Activated CD8-positive, alpha-beta T cell treated with anti-CD3 and anti-CD28 coated beads for 36 hours (primary cell): ENCODE measurements around the gene TCF7L1. TPM values are rescaled to one million over a fixed set of nuclear protein-coding genes. Genes with fewer than 3 reads are reported as not detected.

ENCODE experiments used
- ATAC-seq: fragments of 200-7000 bp; cut with Tn5 transposase; one replicate; pipeline ENCODE4 v1.10.0; 2021; ENCODE audit warnings: mild to moderate bottlenecking, moderate library complexity
- CTCF ChIA-PET: fragments of 350-600 bp; sonication (Branson Sonifier 250); formaldehyde crosslinking; loops from one replicate; lab custom pipeline; 2021; ENCODE audit warnings: antibody characterized with exemption; lab: Charles Lee
- POLR2A ChIA-PET: fragments of 350-600 bp; sonication (Branson Sonifier 250); formaldehyde crosslinking; loops from one replicate; lab custom pipeline; 2021; ENCODE audit warnings: antibody characterized with exemption; lab: Charles Lee
- DNase-seq: peaks from one replicate; pipeline ENCODE4 v3.0.0-alpha.2; 2020
- H3K27ac Mint-ChIP-seq: one replicate; pipeline ENCODE4 v1.8.0; 2021; ENCODE audit warnings: mild to moderate bottlenecking, mixed read lengths
- H3K27me3 Mint-ChIP-seq: one replicate; pipeline ENCODE4 v1.8.0; 2021; ENCODE audit warnings: mixed read lengths
- H3K36me3 Mint-ChIP-seq: one replicate; pipeline ENCODE4 v1.8.0; 2021; ENCODE audit warnings: low read depth, mixed read lengths
- H3K4me1 Mint-ChIP-seq: one replicate; pipeline ENCODE4 v1.8.0; 2021; ENCODE audit warnings: low read depth, mixed read lengths
- H3K4me3 Mint-ChIP-seq: one replicate; pipeline ENCODE4 v1.8.0; 2021; ENCODE audit warnings: mild to moderate bottlenecking, moderate library complexity, mixed read lengths
- H3K9me3 Mint-ChIP-seq: one replicate; pipeline ENCODE4 v1.8.0; 2021; ENCODE audit warnings: mixed read lengths
- intact Hi-C: fragments of 100-400 bp; cut with micrococcal nuclease; formaldehyde crosslinking; loops from one replicate; pipeline ENCODE4 v1.10.0; 2022
- total RNA-seq, 2 experiments: library from RNA; stranded (reverse); gene quantifications; one replicate each; pipeline ENCODE4 v1.2.3, GENCODE V29; 2021
- TF ChIP-seq, protein P1 (sequence below): fragments of 200-600 bp; IDR thresholded peaks from one replicate; pipeline ENCODE4 v1.8.0; 2022; ENCODE audit warnings: antibody characterized with exemption, mild to moderate bottlenecking

TCF7L1 gene
- total RNA-seq, 2 experiments from 2014 or later = not detected

DNA sequence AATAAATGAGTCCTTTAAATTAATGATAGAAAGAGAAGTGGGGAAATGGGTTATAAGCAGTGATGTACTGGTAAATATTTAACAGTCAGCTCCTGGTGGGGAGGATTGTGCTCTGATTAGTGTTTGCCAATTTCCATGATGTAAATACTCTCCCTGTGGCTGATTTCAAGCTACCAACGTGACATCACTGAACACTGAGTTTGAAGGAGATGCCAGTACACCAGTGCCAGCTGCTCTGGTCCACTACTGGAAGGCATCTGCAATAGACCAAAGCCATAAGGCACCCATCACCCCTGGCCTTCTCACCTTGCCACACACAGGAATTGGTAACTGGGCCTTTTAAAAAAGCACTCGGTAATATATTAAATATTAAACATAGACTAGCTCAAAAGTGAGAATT is 116.9 kb downstream of the TCF7L1 start:
- H3K4me1 Mint-ChIP-seq = peaks cover 10% of the 10 kb centered on the region

DNA sequence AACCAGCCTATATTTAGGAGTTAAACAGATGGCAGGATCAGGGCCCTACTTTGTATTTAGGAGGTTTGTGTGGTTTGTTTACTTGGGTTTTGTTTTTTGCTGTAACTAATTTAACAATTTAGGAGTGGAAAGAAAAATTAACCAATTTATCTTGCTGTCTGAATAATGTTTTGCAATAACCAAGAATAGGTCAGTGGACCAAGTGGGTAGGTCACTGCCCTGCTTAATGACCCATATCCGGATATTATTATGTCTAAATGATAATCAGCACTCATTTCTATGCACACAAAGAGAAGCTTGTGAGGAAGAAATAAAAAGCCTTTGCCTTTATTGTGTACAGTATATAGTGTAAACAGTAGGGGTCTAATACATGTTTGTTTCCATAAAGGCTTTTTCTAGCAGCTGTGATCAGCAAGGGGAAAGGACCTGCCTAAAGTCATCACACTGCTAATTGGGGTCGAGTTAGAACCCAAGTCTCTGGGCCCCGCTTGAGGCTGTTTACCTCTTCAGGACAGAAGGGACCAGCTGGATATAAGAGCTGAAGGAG is 118.0 kb downstream of the TCF7L1 start:
- intact Hi-C loops = no loop called here
- TF ChIP-seq, protein P1, sequence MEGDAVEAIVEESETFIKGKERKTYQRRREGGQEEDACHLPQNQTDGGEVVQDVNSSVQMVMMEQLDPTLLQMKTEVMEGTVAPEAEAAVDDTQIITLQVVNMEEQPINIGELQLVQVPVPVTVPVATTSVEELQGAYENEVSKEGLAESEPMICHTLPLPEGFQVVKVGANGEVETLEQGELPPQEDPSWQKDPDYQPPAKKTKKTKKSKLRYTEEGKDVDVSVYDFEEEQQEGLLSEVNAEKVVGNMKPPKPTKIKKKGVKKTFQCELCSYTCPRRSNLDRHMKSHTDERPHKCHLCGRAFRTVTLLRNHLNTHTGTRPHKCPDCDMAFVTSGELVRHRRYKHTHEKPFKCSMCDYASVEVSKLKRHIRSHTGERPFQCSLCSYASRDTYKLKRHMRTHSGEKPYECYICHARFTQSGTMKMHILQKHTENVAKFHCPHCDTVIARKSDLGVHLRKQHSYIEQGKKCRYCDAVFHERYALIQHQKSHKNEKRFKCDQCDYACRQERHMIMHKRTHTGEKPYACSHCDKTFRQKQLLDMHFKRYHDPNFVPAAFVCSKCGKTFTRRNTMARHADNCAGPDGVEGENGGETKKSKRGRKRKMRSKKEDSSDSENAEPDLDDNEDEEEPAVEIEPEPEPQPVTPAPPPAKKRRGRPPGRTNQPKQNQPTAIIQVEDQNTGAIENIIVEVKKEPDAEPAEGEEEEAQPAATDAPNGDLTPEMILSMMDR = no peak
- peaks cover 7% of the 10 kb centered on the region for H3K4me1 Mint-ChIP-seq
- ChIA-PET POLR2A (no interaction called here), CTCF (interaction anchor here (1.3 to 3.4 kb wide), 3 partner anchors 15 to 48 kb away, joined by 3 to 12 read pairs (median 5); no protein-coding TSS in a partner anchor)
- no peak overlapping the region for H3K4me3 Mint-ChIP-seq
- ATAC-seq (no peak), DNase-seq (no peak)
- peaks cover 2% of the 10 kb centered on the region for H3K27me3 Mint-ChIP-seq
- no peak overlapping the region for H3K27ac Mint-ChIP-seq
- no peaks in the 10 kb centered on the region for H3K9me3 Mint-ChIP-seq
- H3K36me3 Mint-ChIP-seq = no peaks in the 10 kb centered on the region

More for the DNA sequence above, 116.9 kb downstream of the TCF7L1 start:
- ChIA-PET POLR2A (no interaction called here), CTCF (interaction anchor here (0.9 to 3.4 kb wide), 4 partner anchors 16 to 50 kb away, joined by 3 to 12 read pairs (median 5); no protein-coding TSS in a partner anchor)
- intact Hi-C loops = no loop called here
- Mint-ChIP-seq H3K9me3 (no peaks in the 10 kb centered on the region), H3K27ac (no peak overlapping the region), H3K4me3 (no peak overlapping the region), H3K27me3 (peaks cover 2% of the 10 kb centered on the region), H3K36me3 (no peaks in the 10 kb centered on the region)
- TF ChIP-seq, protein P1 = no peak
- DNase-seq = no peak
- ATAC-seq = no peak

- no peak for ATAC-seq
- H3K27ac Mint-ChIP-seq = no peak overlapping the region
- TF ChIP-seq, protein P1 = no peak
- intact Hi-C loops = no loop called here
- H3K4me3 Mint-ChIP-seq = no peak overlapping the region
- H3K36me3 Mint-ChIP-seq = no peaks in the 10 kb centered on the region
- H3K9me3 Mint-ChIP-seq = no peaks in the 10 kb centered on the region
- H3K27me3 Mint-ChIP-seq = no peaks in the 10 kb centered on the region
- CTCF ChIA-PET = interaction anchor here (0.7 to 1.0 kb wide), 2 partner anchors 13 to 43 kb away, joined by 3 to 4 read pairs; no protein-coding TSS in a partner anchor
- H3K4me1 Mint-ChIP-seq = peaks cover 3% of the 10 kb centered on the region
- DNase-seq = no peak
- POLR2A ChIA-PET = no interaction called here
These were observed 120.7 kb downstream of the TCF7L1 start for GRCh38 chr2:85253890-85254289.

DNA sequence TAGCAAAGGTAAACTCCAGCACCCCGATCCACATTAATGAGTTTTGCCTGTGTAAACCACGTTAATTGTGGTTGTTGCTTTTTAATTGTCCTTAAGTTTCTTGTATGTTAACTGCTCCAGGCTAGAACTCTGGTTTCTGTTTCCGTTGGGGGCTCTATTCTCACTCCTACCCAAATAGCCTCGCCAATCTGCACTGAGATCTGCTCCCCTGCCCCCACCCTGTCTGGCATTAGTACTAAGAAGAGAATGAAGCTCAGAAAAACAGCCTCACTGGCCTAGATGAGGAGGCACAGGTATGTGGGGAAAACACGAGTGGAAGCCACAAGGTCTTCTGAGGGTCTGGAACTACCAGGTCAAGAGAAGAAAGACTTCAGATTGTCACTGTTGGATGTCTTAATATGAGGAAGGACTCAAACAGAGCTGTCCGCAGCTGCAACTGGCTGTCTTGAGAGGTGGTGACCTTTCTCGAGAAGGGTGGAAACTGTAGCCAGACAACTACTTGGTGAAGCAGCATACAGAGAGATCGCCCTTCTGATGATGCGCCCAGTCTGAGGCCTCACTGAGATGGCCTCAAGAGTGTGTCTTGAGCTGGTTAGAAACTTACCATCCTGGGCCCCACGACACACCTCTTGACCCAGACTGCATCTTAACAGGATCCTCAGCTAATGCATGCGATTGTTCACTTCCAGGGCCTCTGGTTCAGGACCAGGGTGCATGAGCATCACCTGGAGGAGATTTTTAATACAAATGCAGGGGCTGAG is 121.5 kb downstream of the TCF7L1 start:
- no peaks in the 10 kb centered on the region for H3K36me3 Mint-ChIP-seq
- H3K27ac Mint-ChIP-seq = no peak overlapping the region
- CTCF ChIA-PET = interaction anchor here (0.9 kb wide), 1 partner anchor 30 kb away, joined by 7 read pairs; no protein-coding TSS in a partner anchor
- no peaks in the 10 kb centered on the region for H3K27me3 Mint-ChIP-seq
- no peak for DNase-seq
- POLR2A ChIA-PET = no interaction called here
- ATAC-seq = no peak
- TF ChIP-seq, protein P1 = no peak
- H3K9me3 Mint-ChIP-seq = no peaks in the 10 kb centered on the region
- no peak overlapping the region for H3K4me3 Mint-ChIP-seq
- intact Hi-C loops = no loop called here
- H3K4me1 Mint-ChIP-seq = peaks cover 3% of the 10 kb centered on the region

DNA sequence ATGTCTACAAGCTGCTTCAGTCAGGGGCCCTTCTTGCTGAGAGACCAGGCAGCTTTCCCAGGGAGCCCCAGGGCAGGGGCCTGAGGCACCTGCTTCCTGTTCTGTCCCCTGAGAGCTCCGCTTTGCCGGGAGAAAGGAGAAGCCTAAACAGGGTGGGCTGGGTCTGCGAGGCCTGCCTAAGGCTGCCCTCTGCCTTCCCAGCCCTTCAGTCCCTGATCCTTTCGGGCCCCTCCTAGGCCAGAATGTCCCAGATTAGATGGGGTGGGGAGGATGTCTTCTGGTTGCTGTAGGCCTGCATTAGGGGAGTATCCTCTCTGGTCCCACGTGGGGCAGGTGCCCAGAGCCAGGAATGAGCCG is 122.2 kb downstream of the TCF7L1 start:
- Mint-ChIP-seq H3K9me3 (no peaks in the 10 kb centered on the region), H3K27me3 (no peaks in the 10 kb centered on the region), H3K4me3 (no peak overlapping the region), H3K36me3 (no peaks in the 10 kb centered on the region), H3K27ac (no peak overlapping the region), H3K4me1 (peaks cover 3% of the 10 kb centered on the region)
- intact Hi-C loops = no loop called here
- ChIA-PET POLR2A (interaction anchor here (1.3 kb wide), 1 partner anchor 170 kb away, joined by 3 read pairs; no protein-coding TSS in a partner anchor), CTCF (interaction anchor here (0.9 to 1.4 kb wide), 2 partner anchors 11 to 29 kb away, joined by 3 to 7 read pairs; no protein-coding TSS in a partner anchor)
- no peak for DNase-seq
- TF ChIP-seq, protein P1 = no peak
- ATAC-seq = no peak
